Heart left ventricle (tissue), 13 donors: ENCODE data around the gene SEMA3E.

Source experiments
- POLR2A ChIP-seq, 2 donors: fragments of 450-650 bp; IDR thresholded peaks; one replicate each; pipeline ENCODE4 v1.6.1; 2017; ENCODE audit warnings: antibody characterized with exemption in 2 of 2, mild to moderate bottlenecking in 2 of 2, moderate library complexity in 2 of 2
- TF ChIP-seq, protein P1 (sequence below), 12 donors: fragments of 200-600 bp; sonication (generic) in 4 of 12; IDR thresholded peaks; one replicate each; pipeline versions ENCODE4 v1.5.0 to v1.8.0; 2018 to 2022; ENCODE audit warnings: antibody characterized with exemption in 12 of 12, mild to moderate bottlenecking in 5 of 12
- donor health status: ischemic (EF 13 %, LVEDD 7.1; RV severe dilation, severe dysfunction).
- donor health status: DM: no; HTN: yes; CAD: no.
- donor health status: DM: no; HTN: no; CAD: no.
- donor health status: ischemic (EF 25% LVEDD 6.9; RV normal size, moderate dysfunction).
- donor health status: ischemic (EF 25% LVEDD 5.7; RV mildly dilated, moderate dysfunction).
- donor health status: ischemic (EF 35%, LVEDD 5.7; RV mildly dilated, moderate dysfunction).
- donor health status: nonischemic (EF 11% LVEDD 7.7; RV severe dilation, severe dysfunction).
- donor health status: DM: yes; HTN: yes; CAD: no.
- donor health status: PGD.
- donor health status: ischemic (EF 29% LVEDD 5.4; RV normal size, mild dysfunction).
- donor health status: nonischemic (EF 23%, LVEDD 6.1; RV moderate dilation, normal function).

GRCh38 chr7:83388436-83388835 lies 260.5 kb downstream of the SEMA3E start:
- TF ChIP-seq POLR2A (IDR thresholded peaks at IDR 0.05) = no peak
- TF ChIP-seq, protein P1, sequence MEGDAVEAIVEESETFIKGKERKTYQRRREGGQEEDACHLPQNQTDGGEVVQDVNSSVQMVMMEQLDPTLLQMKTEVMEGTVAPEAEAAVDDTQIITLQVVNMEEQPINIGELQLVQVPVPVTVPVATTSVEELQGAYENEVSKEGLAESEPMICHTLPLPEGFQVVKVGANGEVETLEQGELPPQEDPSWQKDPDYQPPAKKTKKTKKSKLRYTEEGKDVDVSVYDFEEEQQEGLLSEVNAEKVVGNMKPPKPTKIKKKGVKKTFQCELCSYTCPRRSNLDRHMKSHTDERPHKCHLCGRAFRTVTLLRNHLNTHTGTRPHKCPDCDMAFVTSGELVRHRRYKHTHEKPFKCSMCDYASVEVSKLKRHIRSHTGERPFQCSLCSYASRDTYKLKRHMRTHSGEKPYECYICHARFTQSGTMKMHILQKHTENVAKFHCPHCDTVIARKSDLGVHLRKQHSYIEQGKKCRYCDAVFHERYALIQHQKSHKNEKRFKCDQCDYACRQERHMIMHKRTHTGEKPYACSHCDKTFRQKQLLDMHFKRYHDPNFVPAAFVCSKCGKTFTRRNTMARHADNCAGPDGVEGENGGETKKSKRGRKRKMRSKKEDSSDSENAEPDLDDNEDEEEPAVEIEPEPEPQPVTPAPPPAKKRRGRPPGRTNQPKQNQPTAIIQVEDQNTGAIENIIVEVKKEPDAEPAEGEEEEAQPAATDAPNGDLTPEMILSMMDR (IDR thresholded peaks at IDR 0.05) = no peak
